Ectodermal cell (in vitro differentiated cells): ENCODE measurements around the gene FMN2.

Source experiments
- H3K27ac ChIP-seq: 2 replicates; pipeline ENCODE4 v1.7.0; 2013; ENCODE audit warnings: mild to moderate bottlenecking, low read depth, low read length; ENCODE audit not compliant: insufficient read depth, poor library complexity, severe bottlenecking
- H3K27me3 ChIP-seq: 2 replicates; pipeline ENCODE4 v1.7.0; 2013; ENCODE audit warnings: mild to moderate bottlenecking, low read length; ENCODE audit not compliant: insufficient read depth, control insufficient read depth, poor library complexity, severe bottlenecking
- H3K36me3 ChIP-seq: one replicate; pipeline ENCODE4 v1.7.0; 2013; ENCODE audit warnings: low read length; ENCODE audit not compliant: control insufficient read depth, insufficient read depth
- H3K4me1 ChIP-seq: one replicate; pipeline ENCODE4 v1.7.0; 2013; ENCODE audit warnings: low read length; ENCODE audit not compliant: control insufficient read depth, insufficient read depth
- H3K4me3 ChIP-seq: 2 replicates; pipeline ENCODE4 v1.7.0; 2013; ENCODE audit warnings: low read depth, low read length, control low read depth; ENCODE audit not compliant: insufficient read depth
- H3K9me3 ChIP-seq: 2 replicates; pipeline ENCODE4 v1.7.0; 2013; ENCODE audit warnings: mild to moderate bottlenecking, low read length, moderate library complexity; ENCODE audit not compliant: control insufficient read depth
- WGBS, 2 experiments: methylation state at CpG; one replicate each; pipeline ENCODE4 v1.1.7; 2013; ENCODE audit warnings: missing lambda C conversion rate in 2 of 2; 5-methylcytosine and 5-hydroxymethylcytosine counted together

FMN2 gene

DNA sequence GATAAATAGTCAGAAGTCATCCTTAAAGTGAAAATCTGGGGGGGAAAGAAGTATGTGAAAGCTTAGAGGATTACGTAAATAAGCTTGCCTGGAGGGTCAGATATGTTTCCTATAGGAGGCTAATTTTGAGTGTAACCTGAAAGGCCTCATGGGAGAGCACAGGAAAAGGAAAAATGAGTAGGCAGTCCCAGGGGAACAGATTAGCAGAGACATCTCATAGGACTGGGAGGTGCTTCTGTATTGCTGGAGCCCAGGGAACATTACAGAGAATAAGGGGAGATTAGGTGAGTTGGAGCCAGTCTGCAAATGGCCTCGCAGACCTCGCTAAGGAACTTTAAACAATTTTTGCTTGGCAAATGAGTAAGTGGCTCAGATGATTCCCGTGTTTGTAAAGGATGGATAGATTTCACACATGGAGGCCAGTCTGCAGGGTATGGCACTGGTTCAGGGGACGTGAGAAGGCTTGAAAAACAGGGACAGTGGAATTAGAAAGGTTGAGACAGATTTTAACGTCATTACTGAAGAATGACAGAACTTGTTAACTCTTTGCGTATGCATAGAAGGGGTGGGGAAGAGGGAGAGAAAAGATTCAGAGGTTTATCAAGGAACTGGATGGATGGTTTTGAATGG is 371.2 kb downstream of the FMN2 start:
- Histone ChIP-seq H3K27me3 (no peaks in the 10 kb centered on the region), H3K4me3 (no peak overlapping the region), H3K36me3 (no peaks in the 10 kb centered on the region), H3K4me1 (no peaks in the 10 kb centered on the region), H3K27ac (no peak overlapping the region), H3K9me3 (no peaks in the 10 kb centered on the region)
- 88 to 91% methylated on average over 7 of the region's 7 CpGs for WGBS, 2 experiments

GRCh38 chr1:240464099-240464498 is 372.4 kb downstream of the FMN2 start:
- WGBS, 2 experiments, result 94% methylated on average over 2 of the region's 2 CpGs; no CpG with 5 or more reads in 1 of the 2 experiments
- H3K4me3 ChIP-seq, result no peak overlapping the region
- no peaks in the 10 kb centered on the region for H3K36me3 ChIP-seq

GRCh38 chr1:240465531-240465940 is 373.9 kb downstream of the FMN2 start:
- 57 to 62% methylated on average over 5 to 6 of the region's 6 CpGs for WGBS, 2 experiments
- no peaks in the 10 kb centered on the region for H3K9me3 ChIP-seq
- H3K27ac ChIP-seq, result no peak overlapping the region
- H3K27me3 ChIP-seq, result no peaks in the 10 kb centered on the region
- H3K4me3 ChIP-seq, result no peak overlapping the region
- H3K36me3 ChIP-seq, result no peaks in the 10 kb centered on the region
- no peaks in the 10 kb centered on the region for H3K4me1 ChIP-seq

More at GRCh38 chr1:240464099-240464498, 372.4 kb downstream of the FMN2 start:
- Histone ChIP-seq H3K4me1 (no peaks in the 10 kb centered on the region), H3K9me3 (no peaks in the 10 kb centered on the region), H3K27ac (no peak overlapping the region), H3K27me3 (no peaks in the 10 kb centered on the region)

GRCh38 chr1:240466509-240466908 is 374.8 kb downstream of the FMN2 start:
- H3K4me3 ChIP-seq, result no peak overlapping the region
- H3K4me1 ChIP-seq, result no peaks in the 10 kb centered on the region
- H3K27ac ChIP-seq, result no peak overlapping the region
- H3K27me3 ChIP-seq, result no peaks in the 10 kb centered on the region
- no peaks in the 10 kb centered on the region for H3K9me3 ChIP-seq
- WGBS, 2 experiments, result 92 to 95% methylated on average over 4 of the region's 4 CpGs
- H3K36me3 ChIP-seq, result no peaks in the 10 kb centered on the region

DNA sequence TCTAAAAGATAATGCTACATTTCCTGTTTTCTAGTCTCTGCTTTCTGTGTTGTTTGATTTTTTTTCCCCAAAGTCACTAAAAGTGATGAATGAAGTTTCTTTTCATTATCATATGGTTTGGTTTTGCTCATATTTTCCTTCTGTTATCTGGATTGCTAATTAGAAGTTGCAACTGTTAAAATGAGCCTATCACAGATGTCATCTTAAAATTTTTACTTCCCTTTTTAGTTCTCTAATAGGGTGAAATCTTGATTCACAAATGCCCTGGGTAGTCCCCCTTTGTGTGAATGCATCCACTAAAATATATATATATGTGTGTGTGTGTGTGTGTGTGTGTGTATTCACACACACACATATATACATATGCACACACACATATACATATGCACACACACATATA is 376.2 kb downstream of the FMN2 start:
- Histone ChIP-seq H3K4me1 (no peaks in the 10 kb centered on the region), H3K36me3 (no peaks in the 10 kb centered on the region), H3K4me3 (no peak overlapping the region), H3K27ac (no peak overlapping the region), H3K27me3 (no peaks in the 10 kb centered on the region), H3K9me3 (no peaks in the 10 kb centered on the region)

- Histone ChIP-seq H3K36me3 (no peaks in the 10 kb centered on the region), H3K27ac (no peak overlapping the region), H3K4me1 (no peaks in the 10 kb centered on the region), H3K4me3 (no peak overlapping the region), H3K27me3 (no peaks in the 10 kb centered on the region), H3K9me3 (no peaks in the 10 kb centered on the region)
- 91 to 97% methylated on average over 7 of the region's 7 CpGs for WGBS, 2 experiments
Measured at GRCh38 chr1:240468656-240469055, 377.0 kb downstream of the FMN2 start.

DNA sequence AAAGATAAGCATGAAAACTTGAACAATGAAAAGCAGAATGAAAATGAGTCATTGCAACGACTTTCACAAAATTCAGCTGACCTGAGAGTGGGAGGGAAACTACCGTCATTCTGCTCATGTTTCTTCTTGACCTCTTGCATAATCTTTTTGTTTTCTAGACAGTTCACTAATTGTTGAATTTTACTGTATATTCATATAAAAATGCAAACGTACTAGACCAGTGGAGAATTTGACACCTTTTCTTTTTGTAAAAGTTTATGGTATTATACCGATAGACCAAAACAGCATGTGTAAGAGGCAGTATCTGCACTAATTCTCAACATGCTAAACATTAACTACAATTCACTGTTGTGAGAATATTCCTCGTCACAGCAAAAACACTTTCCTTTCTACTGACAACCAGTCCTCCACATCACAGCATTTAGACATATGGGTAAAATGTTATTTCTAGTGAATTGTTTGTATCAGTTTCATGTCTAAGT is 382.5 kb downstream of the FMN2 start:
- Histone ChIP-seq H3K4me3 (no peak overlapping the region), H3K36me3 (no peaks in the 10 kb centered on the region), H3K9me3 (no peaks in the 10 kb centered on the region), H3K4me1 (no peaks in the 10 kb centered on the region), H3K27me3 (no peaks in the 10 kb centered on the region), H3K27ac (no peak overlapping the region)
- 91 to 92% methylated on average over 3 to 4 of the region's 5 CpGs for WGBS, 2 experiments

DNA sequence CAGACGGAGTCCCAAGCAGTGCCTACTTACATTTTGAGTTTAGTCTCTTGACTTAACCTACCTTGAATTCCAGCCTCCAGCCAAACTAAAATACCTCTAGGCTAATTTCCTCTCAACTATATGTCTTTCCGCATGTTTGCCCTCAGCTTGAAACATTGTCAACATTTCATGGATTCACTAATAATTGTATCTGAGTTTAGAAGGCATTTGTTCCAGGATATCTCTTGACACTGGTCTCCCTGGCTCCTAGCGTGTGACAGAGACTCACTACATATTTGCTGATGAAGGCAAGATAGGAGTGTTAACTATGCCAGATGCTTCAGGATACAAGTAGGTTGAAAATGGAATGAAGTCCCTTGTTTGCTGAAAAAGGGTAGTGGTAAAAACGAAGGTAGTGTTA is 384.1 kb downstream of the FMN2 start:
- Histone ChIP-seq H3K36me3 (no peaks in the 10 kb centered on the region), H3K4me3 (no peak overlapping the region), H3K27ac (no peak overlapping the region), H3K4me1 (no peaks in the 10 kb centered on the region), H3K9me3 (no peaks in the 10 kb centered on the region), H3K27me3 (no peaks in the 10 kb centered on the region)
- WGBS, 2 experiments, result 91 to 97% methylated on average over 4 of the region's 4 CpGs

DNA sequence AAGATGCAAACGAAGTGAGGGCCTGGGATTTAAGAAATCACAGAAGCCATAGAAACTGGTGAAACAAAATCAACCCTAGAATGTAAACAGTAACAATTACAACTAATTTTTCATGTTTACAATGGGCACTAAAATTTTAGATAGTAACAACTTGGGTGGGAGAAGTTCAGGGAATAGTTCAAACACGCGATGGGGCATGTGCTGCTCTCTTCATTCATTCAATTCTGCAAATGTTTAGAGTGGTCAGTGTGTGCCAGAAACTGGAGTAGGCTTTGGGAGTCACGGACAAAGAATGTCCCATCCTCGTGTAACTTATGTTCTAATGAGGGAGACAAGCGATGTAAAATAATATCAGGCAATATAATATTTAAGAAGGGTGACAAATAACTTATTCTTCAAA is 386.9 kb downstream of the FMN2 start:
- WGBS, 2 experiments, result 95 to 97% methylated on average over 3 to 5 of the region's 6 CpGs
- Histone ChIP-seq H3K27me3 (no peaks in the 10 kb centered on the region), H3K36me3 (no peaks in the 10 kb centered on the region), H3K9me3 (no peaks in the 10 kb centered on the region), H3K27ac (no peak overlapping the region), H3K4me1 (no peaks in the 10 kb centered on the region), H3K4me3 (no peak overlapping the region)

- Histone ChIP-seq H3K36me3 (no peaks in the 10 kb centered on the region), H3K27me3 (no peaks in the 10 kb centered on the region), H3K4me3 (no peak overlapping the region), H3K9me3 (no peaks in the 10 kb centered on the region), H3K4me1 (no peaks in the 10 kb centered on the region), H3K27ac (no peak overlapping the region)
- WGBS, 2 experiments, result 92 to 93% methylated on average over 6 of the region's 6 CpGs
Measured at GRCh38 chr1:240484804-240485443, 393.2 kb downstream of the FMN2 start.
